Adipocyte (in vitro differentiated cells): ENCODE measurements around the gene KCNIP4.

Experiments used
- DNase-seq: peaks from one replicate; pipeline ENCODE4 v3.0.0-alpha.2; 2015; ENCODE audit warnings: low read depth
- H3K27me3 ChIP-seq: replicated peaks from 2 replicates; pipeline ENCODE4 v1.7.0; 2013; ENCODE audit warnings: mild to moderate bottlenecking, low read length, moderate library complexity; ENCODE audit not compliant: control insufficient read depth, insufficient read depth
- H3K36me3 ChIP-seq: 2 replicates; pipeline ENCODE4 v1.7.0; 2013; ENCODE audit warnings: low read length, mild to moderate bottlenecking, moderate library complexity; ENCODE audit not compliant: control insufficient read depth, insufficient read depth, severe bottlenecking
- H3K4me1 ChIP-seq: 2 replicates; pipeline ENCODE4 v1.7.0; 2013; ENCODE audit warnings: mild to moderate bottlenecking, low read length, moderate library complexity; ENCODE audit not compliant: control insufficient read depth, insufficient read depth
- H3K4me3 ChIP-seq: 2 replicates; pipeline ENCODE4 v1.7.0; 2013; ENCODE audit warnings: mild to moderate bottlenecking, low read length, moderate library complexity
- H3K9ac ChIP-seq: 2 replicates; pipeline ENCODE4 v1.7.0; 2013; ENCODE audit warnings: mild to moderate bottlenecking, low read length, moderate library complexity
- H3K9me3 ChIP-seq: 2 replicates; pipeline ENCODE4 v1.7.0; 2013; ENCODE audit warnings: mild to moderate bottlenecking, low read length, moderate library complexity; ENCODE audit not compliant: control insufficient read depth

The KCNIP4 gene

GRCh38 chr4:21454201-21454600 is 494.4 kb downstream of the KCNIP4 start:
- H3K4me3 ChIP-seq, result no peak overlapping the region
- no peak for DNase-seq

GRCh38 chr4:21452931-21453330 is 495.6 kb downstream of the KCNIP4 start:
- Histone ChIP-seq H3K36me3 (no peaks in the 10 kb centered on the region), H3K9me3 (no peaks in the 10 kb centered on the region), H3K4me1 (no peaks in the 10 kb centered on the region), H3K9ac (no peak overlapping the region), H3K27me3 (peaks cover 21% of the 10 kb centered on the region), H3K4me3 (no peak overlapping the region)
- no peak for DNase-seq

More at GRCh38 chr4:21454201-21454600, 494.4 kb downstream of the KCNIP4 start:
- Histone ChIP-seq H3K9ac (no peak overlapping the region), H3K4me1 (no peaks in the 10 kb centered on the region), H3K36me3 (no peaks in the 10 kb centered on the region), H3K9me3 (no peaks in the 10 kb centered on the region), H3K27me3 (peaks cover 20% of the 10 kb centered on the region)

GRCh38 chr4:21451032-21451431 is 497.5 kb downstream of the KCNIP4 start:
- Histone ChIP-seq H3K4me3 (no peak overlapping the region), H3K9me3 (no peaks in the 10 kb centered on the region), H3K4me1 (no peaks in the 10 kb centered on the region), H3K36me3 (no peaks in the 10 kb centered on the region), H3K27me3 (peaks cover 16% of the 10 kb centered on the region), H3K9ac (no peak overlapping the region)
- DNase-seq, result peak; percentile 34

- no peak for DNase-seq
- peaks cover 16% of the 10 kb centered on the region for H3K27me3 ChIP-seq
- no peaks in the 10 kb centered on the region for H3K36me3 ChIP-seq
- H3K4me3 ChIP-seq, result no peak overlapping the region
- H3K9me3 ChIP-seq, result no peaks in the 10 kb centered on the region
- no peaks in the 10 kb centered on the region for H3K4me1 ChIP-seq
- no peak overlapping the region for H3K9ac ChIP-seq
Measured at GRCh38 chr4:21450331-21450730, 498.2 kb downstream of the KCNIP4 start.

GRCh38 chr4:21447301-21448054 is 501.1 kb downstream of the KCNIP4 start:
- H3K36me3 ChIP-seq, result no peaks in the 10 kb centered on the region
- no peak overlapping the region for H3K9ac ChIP-seq
- DNase-seq, result no peak
- no peaks in the 10 kb centered on the region for H3K4me1 ChIP-seq
- H3K9me3 ChIP-seq, result no peaks in the 10 kb centered on the region
- H3K27me3 ChIP-seq, result peaks cover 7% of the 10 kb centered on the region
- no peak overlapping the region for H3K4me3 ChIP-seq

GRCh38 chr4:21420166-21420565 is 528.4 kb downstream of the KCNIP4 start:
- no peaks in the 10 kb centered on the region for H3K4me1 ChIP-seq
- DNase-seq, result no peak
- H3K9ac ChIP-seq, result no peak overlapping the region
- no peak overlapping the region for H3K4me3 ChIP-seq
- no peaks in the 10 kb centered on the region for H3K27me3 ChIP-seq
- H3K9me3 ChIP-seq, result no peaks in the 10 kb centered on the region
- no peaks in the 10 kb centered on the region for H3K36me3 ChIP-seq

- H3K27me3 ChIP-seq, result no peaks in the 10 kb centered on the region
- H3K4me1 ChIP-seq, result no peaks in the 10 kb centered on the region
- H3K4me3 ChIP-seq, result no peak overlapping the region
- no peak overlapping the region for H3K9ac ChIP-seq
- no peaks in the 10 kb centered on the region for H3K9me3 ChIP-seq
- H3K36me3 ChIP-seq, result no peaks in the 10 kb centered on the region
- DNase-seq, result no peak
Measured at GRCh38 chr4:21415728-21416127, 532.8 kb downstream of the KCNIP4 start.

GRCh38 chr4:21413807-21414370 is 534.7 kb downstream of the KCNIP4 start:
- Histone ChIP-seq H3K9ac (no peak overlapping the region), H3K36me3 (no peaks in the 10 kb centered on the region), H3K4me1 (no peaks in the 10 kb centered on the region), H3K9me3 (no peaks in the 10 kb centered on the region), H3K4me3 (no peak overlapping the region), H3K27me3 (no peaks in the 10 kb centered on the region)
- DNase-seq, result no peak

- Histone ChIP-seq H3K4me1 (no peaks in the 10 kb centered on the region), H3K4me3 (no peak overlapping the region), H3K9me3 (no peaks in the 10 kb centered on the region), H3K36me3 (no peaks in the 10 kb centered on the region), H3K9ac (no peak overlapping the region), H3K27me3 (no peaks in the 10 kb centered on the region)
- no peak for DNase-seq
Measured at GRCh38 chr4:21411086-21411485, 537.5 kb downstream of the KCNIP4 start.

GRCh38 chr4:21410372-21410771 is 538.2 kb downstream of the KCNIP4 start:
- DNase-seq, result no peak
- H3K9ac ChIP-seq, result no peak overlapping the region
- H3K36me3 ChIP-seq, result no peaks in the 10 kb centered on the region
- H3K27me3 ChIP-seq, result no peaks in the 10 kb centered on the region
- H3K4me1 ChIP-seq, result no peaks in the 10 kb centered on the region
- H3K9me3 ChIP-seq, result no peaks in the 10 kb centered on the region
- no peak overlapping the region for H3K4me3 ChIP-seq

- Histone ChIP-seq H3K9me3 (peaks cover 4% of the 10 kb centered on the region), H3K4me3 (no peak overlapping the region), H3K4me1 (no peaks in the 10 kb centered on the region), H3K9ac (no peak overlapping the region), H3K36me3 (no peaks in the 10 kb centered on the region), H3K27me3 (no peaks in the 10 kb centered on the region)
- no peak for DNase-seq
Measured at GRCh38 chr4:21387683-21388082, 560.9 kb downstream of the KCNIP4 start.
